GM18502 (cell line): ENCODE results near the gene DOCK9.

Source experiments
- ATAC-seq: cut with Tn5 transposase; IDR thresholded peaks from one replicate; pipeline ENCODE4 v1.9.1; 2021; ENCODE audit warnings: mild to moderate bottlenecking; ENCODE audit not compliant: unreplicated experiment, poor library complexity

DOCK9 gene

DNA sequence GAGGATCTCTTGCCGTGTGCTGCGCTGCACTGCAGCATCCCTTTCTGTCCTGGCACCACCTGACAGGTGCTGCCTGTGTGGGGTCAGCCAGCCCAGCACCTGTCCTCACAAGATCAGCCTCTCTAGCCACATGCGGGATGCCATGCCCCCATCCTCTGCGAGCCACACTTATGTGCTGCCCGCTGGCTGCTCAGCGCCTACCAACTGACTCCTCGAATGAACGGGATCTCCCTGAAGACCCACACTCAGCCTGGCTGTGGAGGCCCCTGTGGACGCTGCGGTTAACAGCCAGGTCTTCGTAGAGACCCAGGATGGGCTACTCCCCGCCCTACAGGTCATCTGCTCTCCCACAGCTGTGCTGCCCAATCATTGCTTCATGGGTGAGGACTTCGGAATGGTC lies 106.1 kb downstream of the DOCK9 start:
- ATAC-seq, result no peak

DNA sequence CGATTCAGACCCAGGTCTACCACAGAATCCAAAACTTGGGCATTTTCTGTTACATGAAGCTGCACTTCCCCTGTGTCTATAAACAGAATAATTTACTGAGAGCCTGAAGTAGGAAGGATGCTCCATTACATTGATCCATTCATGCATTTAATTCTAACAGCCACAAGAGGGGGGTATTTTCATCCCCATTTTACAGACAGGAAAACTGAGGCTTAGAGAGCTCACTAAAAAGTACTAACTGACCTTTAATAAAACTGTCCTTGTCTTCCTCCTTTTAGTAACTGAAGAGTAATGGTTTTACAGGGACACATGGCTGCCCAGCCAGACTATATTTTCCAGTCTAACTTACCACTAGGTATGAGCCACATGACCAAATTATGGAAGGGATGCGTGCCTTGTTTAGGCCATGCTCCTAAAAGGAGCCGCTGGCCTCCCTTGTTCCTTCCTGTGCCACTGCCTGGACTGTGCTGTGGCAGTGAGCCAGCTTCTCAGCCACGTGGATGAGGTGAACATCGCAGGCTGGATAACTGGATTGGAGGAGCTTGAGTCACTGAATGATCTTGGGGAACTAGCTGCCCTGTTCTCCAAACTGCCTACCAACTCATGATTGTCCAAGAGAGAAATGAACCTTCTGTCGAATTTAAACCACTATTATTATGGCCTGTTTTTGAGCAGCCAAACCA lies 108.3 kb downstream of the DOCK9 start:
- no peak for ATAC-seq

DNA sequence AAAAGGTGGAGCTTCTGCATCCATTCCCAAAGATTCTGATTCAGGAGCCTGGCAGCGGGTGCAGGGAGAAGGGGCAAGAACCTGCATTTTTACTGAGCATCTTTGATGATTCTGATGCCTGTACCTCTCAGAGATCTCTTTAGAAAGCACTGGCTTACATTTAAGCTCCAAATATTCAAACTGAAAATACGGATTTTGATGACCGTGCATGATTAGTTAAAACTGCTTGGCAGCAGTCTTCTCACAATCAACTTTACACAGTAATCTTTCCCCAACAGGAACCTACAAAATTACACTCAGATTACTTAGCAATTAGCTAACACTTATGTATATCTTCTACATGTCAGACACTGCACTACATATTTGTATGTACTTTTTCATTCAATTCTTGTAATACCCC lies 108.9 kb downstream of the DOCK9 start:
- ATAC-seq, result no peak

DNA sequence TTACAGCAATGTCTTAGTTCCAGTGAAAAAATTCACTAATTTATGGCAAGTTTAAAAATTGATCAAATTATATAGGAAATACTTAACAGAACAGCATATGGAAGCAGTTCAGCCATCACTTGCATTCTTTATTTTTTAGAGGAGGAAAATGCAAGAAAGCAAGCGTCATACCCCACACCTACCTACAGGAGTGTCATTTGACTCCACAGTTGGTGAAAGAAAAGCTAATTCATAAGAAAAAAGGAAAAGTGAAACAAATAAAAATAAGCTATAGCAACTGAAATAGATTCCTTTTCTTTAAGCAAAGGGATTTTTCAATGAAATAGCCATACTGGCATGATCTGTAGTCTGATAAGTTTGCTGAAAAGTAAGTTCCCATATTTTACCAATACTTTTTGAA lies 111.0 kb downstream of the DOCK9 start:
- ATAC-seq, result no peak

DNA sequence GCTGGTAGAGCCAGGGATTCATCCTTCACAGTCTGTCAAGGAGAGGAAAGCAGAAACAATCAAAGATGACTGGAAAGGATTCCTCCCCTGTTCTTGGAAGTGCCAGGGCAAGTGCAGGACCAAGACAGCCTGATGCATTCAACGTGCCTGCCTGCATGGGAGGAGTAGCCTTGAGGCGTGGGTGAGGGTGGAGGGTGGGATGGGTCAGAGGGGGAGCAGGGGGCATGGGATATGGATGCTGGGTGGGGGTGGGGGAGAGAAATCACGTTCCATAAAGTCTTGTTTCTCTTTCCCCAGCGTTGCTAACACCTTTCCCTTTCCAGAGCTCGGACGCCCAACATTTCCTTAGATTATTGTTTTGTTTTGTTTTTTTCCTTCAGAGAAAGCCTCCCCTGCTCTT lies 117.4 kb downstream of the DOCK9 start:
- ATAC-seq, result no peak

DNA sequence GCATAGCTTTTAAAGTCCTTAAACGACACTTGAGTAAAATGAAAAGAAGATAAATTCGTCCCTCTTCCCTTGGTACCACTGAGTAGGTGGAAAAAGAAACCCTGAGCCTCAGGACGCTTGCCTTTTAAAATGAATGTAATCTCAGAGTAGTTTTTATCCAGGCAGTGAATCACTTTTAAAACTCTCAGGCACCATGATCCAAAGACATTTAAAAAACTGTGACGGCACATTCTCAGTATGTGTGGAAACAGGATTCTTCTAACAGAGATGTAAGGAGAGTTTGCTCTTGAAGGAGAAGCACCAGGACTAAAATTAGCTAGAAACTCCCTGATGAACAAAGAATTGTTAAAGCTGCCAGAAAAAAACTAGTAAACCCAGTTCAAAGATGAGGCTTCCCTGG lies 119.7 kb downstream of the DOCK9 start:
- no peak for ATAC-seq

DNA sequence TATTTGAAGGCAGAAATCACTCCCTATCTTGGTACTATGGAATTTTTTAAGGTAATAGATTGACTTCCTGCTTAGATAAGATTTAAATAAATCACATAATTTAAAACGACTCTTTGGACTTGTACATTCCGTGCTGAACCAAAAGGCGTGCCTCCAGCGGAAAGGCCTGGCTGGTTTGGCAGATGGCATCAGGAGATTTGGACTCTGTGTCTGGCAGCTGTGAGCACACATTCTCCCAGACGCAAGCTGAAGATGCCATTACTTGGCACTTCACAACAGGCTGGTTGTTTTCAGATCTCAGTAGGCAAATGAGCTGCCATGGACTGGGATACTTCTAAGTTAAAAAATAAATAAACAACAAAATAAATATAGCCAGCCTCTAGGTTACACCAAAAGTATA lies 120.9 kb downstream of the DOCK9 start:
- no peak for ATAC-seq

DNA sequence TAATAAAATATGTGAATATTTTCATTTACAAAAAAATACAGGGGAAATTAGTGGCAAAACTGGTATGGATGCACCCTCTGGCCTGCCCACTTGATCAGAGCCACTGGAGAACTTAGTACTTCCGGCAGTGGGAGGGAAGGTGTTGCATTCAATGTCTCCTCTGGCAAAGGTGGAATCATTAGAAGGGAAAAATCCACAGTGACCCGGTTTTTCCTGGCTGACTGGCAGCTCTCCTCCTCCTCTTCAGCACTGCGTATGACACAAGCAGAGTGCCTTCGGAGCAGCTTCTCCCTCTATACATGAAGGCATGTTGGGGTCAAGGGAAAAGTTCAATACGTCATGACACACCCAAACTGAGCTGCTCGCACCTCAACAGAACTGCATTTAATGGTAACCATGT lies 123.4 kb downstream of the DOCK9 start:
- ATAC-seq, result no peak

DNA sequence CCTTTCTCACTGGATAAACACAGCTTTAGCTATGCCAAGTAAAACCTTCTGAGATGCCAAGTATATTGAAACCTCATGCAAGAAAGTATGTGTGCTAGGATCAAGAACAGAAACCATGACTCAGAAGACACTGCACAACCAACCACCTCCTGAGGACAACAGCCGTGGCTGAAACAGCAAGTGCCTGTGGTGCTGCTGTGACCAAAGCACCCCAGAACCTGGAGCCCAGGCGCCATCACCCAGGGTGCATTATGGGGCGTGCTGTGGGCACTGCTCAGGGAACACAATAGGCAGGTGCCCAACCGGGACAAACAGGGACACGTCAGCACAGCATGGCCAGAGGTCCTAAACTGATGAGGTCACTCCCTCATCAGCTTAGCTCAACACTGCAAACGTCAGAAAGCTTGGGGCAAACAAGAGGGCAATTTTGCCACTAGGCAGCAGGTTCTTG lies 124.1 kb downstream of the DOCK9 start:
- ATAC-seq, result peak; percentile 100

DNA sequence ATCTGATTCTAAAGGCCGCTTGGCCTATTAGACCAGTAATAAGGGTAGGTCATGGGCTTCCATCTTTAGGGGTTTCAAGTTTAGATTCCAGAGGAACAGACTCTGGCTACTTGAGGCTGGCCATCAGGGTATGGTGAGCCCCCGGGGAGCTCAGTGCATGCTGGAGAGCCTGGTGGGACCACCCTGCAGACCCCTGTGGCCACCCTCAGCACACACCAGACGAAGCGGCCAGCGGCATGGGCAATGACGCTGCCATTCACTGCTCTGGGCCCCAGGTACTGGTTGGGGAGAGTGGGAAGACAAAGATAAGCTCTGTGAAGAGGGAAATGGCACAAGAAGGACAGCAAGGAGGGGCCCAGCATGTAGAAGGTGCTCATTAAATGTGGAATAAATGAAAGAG lies 126.6 kb downstream of the DOCK9 start:
- no peak for ATAC-seq

DNA sequence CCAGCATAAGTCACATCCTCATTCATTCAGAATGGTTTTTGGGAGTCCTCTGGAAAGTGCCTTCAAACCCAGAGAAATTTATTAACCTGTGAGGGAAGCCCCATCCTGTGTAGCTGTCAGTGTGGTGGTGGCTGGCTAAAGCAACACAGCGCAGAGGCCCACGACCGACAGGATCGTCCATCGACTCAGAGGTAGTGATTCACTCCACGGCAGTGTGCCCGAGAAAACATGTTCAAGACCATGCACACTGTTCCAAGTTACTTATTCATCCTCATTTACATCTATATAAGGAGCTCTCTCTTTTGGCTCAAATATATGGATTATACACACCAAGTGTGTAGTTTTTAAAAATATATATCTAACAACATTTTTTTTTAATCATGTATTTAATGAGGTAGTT lies 129.1 kb downstream of the DOCK9 start:
- ATAC-seq, result no peak

DNA sequence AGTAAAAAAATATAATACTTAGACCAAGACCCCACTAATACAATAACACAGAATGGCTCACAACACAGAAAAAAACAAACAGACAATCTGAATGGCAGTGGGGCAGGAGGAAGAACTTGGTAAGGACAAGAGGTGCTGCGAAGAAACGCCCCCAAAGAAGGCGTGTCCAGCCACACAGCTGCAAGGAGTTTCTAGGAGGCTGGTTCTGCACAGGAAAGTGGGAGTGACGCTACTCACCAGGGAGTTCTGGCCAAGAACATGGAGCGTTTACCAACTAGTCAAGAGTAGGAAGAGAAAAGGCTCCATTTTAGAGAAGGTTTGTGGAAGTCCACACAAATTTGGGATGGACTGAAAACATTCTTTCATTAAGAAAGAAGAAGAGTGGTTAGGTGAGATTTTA lies 130.1 kb downstream of the DOCK9 start:
- ATAC-seq, result no peak

DNA sequence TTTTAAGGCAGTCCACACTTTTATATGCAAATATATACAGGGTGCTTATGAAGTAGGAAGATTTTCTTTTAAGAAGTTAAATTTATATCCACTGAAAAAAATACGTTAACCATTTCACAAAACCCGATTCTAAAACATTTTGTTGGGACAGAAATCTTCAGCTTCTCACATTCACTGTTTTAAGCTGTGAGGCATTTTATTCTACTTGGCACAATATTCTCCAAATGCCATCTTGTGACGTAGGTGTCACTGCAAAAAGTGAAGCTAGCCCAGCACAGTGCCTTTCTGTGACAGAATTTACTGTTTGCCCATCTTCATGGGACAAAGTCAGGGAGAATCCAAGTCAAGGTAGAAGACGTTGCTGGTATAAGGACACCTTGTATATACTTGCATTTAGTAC lies 130.9 kb downstream of the DOCK9 start:
- no peak for ATAC-seq

DNA sequence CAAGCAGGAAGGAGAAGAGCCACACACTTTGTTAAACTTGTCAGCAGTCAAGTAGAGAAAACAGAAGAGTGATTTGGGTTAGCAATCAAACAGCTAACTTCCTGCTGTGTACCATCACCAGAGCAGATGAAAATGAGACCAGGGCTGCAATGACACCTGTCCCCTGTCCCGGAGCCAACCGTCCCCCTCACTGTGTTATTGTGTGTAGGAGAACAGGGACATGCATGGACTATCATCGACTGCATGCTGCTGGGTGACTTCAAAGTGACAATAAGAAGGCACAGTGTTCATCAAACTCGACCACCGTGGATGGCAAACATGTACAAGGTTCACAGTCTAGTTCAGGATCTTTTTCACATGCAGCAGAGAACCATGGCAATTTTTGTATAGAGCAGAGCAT lies 131.3 kb downstream of the DOCK9 start:
- ATAC-seq, result no peak

DNA sequence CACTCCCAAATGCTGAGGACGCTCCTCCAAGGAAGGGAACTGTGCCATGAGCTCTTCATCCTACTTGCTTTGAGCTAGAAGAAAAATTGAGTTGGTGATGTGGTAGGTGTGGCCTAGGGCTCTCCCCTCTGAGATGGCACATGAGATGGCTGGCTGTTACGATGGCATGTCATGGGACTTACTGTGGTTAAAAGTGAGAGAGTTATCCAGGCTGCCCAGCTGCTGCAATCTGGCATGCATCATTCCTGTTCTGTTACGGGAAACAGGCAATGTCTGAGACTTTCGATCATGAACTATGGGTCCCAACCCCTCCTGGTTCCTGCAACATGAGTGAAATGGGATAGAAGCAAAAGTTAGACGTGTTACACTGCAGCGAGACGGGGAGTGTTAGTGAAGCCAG lies 132.1 kb downstream of the DOCK9 start:
- ATAC-seq, result no peak

DNA sequence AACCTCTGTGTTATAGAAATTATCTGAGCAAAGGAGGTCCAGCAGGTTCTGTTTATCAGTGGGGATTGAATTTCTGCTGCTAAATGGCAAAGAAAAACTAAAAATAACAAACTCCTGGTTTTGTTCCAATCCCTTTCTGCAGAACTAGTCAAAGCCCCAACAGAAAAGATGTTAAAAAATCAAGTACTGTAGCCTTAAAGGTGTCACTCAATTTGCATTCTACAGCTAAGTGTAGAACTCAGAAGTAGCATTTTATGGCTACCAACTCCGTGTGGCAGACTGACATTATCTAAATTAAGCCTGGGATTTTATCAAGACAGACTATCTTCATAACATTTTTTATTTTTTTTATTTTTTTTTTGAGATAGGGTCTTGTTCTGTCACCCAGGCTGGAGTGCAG lies 133.8 kb downstream of the DOCK9 start:
- ATAC-seq, result no peak

DNA sequence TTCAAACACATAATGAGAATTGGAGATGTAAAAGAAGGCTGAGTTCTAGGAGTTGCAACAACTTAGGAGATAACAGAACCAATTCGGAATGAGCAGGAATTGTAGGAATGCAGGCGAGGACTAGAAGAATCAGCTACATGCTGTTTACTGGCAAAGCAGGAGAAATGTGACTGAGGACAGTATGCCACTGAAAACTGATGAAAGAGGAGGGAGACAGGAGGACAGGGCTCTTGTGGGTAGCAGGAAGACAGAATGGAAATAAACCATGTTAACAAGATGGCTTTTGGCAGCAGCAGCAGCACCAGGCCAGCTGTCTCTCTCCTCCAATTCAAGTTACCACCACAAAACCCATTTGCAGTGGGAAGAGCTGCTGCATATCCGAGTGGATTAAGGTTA lies 134.4 kb downstream of the DOCK9 start:
- ATAC-seq, result no peak

DNA sequence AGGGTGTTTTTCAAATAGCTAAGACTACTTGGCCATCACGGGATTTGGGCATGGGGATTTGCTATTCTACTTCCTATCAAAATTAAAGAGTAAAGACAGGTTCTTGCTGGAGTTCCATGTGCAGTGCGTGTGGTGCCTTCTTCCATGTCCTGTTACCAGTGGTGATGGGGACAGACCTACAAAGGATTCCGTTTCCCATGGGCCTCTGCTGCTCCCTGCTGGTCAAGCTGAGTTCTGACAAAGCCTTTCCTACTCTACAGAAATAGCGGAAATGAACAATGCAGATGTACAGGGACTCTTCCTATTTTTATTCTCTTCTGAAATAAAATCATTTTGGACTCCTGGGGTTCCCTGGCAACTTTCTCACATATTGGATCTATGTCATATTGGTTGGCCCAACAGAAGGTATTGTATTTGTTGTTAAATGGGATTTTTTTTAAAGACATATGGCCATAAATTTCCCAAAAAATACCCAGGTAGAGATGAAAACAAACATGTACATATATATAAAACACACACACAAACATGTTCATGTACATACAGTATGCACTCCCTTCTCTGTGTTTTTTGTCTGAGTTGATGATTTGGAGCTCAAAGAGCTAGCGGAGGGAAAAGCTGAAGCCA lies 134.9 kb downstream of the DOCK9 start:
- ATAC-seq, result peak; percentile 91

DNA sequence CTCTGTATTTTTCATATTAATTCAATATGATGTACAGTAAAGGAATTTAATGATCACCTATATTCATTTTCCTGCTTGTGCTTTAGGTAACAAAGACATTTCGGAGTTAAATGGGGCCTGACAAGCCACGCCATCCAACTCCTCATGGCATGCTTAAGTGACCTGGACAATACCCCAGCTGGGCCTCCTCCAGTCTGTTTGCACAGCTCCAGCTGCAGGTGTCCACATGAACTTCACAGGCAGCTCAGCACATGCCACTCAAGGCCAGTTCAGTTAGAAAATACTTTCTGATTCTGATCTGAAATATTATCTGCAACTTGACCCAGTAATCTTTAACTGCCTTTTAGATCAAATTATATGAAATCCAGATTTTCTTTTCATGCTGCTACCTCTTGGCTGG lies 135.8 kb downstream of the DOCK9 start:
- ATAC-seq, result no peak

DNA sequence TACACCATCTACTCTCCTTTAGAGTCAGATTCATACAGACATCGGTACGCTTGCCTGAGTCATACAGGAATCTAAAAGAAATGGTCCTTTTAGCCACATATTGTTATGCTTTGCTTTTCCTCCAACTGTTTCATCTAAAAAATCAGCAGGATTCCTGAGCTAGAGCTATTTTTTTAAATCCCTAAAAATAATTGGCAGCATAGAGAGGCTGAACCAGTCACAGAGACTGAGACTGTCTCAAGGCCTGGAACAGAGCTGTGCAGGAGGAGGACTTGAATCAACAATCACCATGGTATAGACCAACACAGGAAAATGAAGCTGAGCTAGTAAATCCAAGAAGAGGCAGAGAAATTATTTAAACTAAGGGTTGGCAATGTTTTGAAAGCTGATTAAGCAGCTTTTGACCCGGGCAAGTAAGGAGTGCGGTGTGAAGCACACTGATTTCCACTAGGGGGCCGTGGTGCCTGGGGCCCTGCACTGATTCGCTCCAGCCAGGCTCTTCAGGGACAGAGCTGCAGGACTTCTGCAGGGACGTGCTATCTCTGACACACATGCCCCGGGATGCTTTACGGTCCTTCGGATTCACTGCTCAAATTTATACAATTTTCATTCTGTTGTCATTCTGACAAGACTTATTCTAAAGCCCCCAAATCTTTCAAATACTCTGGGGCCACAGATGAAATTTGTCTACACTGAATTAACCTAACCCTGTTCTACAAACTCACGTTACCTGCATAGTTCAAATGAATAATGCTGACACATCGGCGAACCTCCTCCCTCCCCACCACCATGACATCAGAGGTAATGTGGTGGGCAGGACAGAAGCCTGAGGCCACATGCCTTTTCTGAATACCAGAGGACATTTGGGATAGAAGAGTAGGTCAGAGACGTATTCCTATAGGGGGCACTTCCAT lies 137.8 kb downstream of the DOCK9 start:
- ATAC-seq, result peak; percentile 95

DNA sequence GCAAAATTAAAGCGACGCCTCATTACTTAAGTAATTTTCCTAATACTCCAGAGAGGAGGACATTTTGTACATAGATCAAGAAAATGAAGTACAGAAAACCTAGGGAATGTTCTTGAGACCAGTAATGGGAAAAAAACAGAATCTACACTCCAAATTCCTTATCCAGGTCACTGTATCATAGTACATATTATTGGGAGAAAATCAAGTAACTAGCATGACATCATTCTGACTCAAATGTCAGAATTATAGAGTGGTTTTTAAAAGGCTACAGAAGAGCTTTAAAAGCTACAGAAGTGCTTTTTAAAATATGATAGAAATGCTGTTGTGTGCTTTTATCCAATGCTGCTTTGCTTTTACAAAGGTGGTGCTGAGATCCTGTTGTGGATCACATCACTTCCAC lies 139.1 kb downstream of the DOCK9 start:
- ATAC-seq, result no peak
